ENCODE results near the gene FBH1.
A peak's percentile ranks its signal among the peaks of the same experiment; 100 is the strongest.
"Not testable (repeated sequence)": the region's sequence is repeated elsewhere in the genome, so short reads cannot be mapped to it uniquely, and the experiment has no call there.

Gene FBH1

GRCh38 chr10:5889624-5890451, at the start of gene FBH1, which contains the start of gene ANKRD16:
Gene FBH1, plus strand, starts transcription at chr10:5890243. Its CDS starts 103 bp downstream, at chr10:5890346.
Gene ANKRD16, minus strand, starts transcription at chr10:5889893. Its CDS starts 539 bp downstream, at chr10:5889354.
- peak; percentile 92 to 98 (median 95) for DNase-seq

DNA sequence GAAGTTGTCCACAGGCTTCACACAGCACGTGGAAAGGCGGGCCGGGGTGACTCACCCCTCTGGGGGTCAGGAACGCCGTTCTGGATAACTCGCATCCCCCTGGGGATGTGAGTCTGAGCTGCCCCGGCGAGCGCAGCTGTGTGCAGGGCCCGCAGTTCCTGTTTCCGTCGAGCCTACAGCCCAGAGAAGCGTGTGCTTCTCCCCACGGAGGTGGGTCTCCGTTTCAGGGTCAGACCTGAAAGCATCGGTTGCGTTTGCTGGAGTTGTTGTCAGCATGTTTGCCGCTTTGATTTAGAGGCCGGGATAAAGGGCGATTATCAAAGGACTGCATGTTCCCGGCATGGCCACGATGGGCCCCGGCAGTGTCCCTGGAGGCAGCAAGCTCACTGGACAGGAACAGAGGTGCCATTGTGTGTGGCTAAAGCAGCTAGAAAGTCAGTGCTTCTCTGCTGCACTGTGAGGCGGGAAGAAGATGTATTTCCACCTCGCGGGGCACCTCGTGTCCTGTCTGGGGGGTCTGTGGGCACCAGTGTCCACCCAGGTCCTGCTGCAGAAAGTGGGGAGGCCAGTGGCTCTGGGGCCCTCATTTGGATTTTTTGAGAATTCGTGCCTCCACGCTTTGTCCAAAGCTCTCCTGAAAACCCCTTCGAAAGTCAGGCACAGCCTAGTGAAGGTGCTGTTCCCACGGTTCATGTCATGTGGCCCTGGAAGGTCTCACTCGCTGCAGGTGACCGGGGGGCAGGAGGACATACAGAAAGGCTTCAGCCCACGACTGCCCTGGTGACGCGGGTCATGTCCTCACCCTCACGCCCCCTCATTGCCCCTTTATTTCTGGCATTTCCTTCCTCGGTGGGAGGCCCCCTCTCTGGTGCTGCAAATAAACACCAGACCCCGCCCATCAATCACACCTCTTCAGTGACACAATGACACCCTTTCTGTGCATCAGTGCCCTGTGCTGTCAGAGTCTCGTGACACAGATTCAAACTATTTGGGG, 49.4 kb upstream of the FBH1 start:
- no peak for DNase-seq

DNA sequence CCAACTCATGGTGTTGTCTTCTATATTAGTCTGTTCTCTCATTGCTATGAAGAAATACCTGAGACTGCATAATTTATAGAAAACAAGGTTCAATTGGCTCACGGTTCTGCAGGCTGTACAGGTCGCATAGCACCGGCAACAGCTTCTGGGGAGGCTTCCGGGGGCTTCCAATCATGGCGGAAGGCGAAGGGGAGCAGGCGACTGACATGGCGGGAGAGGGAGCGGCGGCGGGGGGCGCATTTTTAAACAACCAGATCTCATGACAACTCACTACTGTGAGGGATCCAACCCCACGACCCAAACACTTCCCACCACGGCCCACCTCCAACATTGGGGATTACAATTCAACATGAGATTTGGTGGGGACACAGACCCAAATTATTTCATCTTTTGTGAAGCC, 48.1 kb upstream of the FBH1 start:
- no peak for DNase-seq

DNA sequence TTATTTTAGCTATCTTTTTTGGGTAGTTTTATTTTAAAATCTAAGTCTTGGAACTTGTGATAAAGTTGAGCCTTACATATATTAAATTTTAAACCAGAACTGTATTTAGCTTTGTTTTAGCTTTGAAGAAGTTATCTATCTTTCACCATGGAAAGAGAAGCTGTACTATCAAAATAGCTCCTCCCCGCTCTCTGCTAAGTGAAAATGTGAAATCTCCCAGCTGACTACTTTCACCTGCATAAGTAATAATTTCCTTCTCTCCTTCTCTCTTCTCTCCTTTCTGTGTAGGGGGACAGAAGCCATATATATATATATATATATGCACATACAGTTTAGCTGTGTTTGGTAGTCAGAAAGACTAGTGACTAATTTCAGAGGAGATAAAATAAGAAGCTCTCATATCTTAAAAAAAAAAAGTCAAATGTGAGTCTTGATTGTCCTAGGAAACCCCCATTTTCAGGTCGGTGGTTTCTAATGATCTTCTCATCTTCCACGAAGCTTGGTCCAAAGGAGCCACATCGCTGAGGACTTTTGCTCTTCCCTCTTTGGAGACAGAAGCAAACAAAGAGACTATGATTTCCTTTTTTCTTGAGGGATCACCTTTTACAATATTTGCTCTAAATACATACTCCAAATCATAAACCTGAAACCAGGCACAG, 46.2 kb upstream of the FBH1 start:
- DNase-seq = no peak

GRCh38 chr10:5844345-5845055, 45.5 kb upstream of the FBH1 start:
- no peak for DNase-seq

- DNase-seq = not testable (repeated sequence)
Measured at GRCh38 chr10:5846667-5847066, 43.4 kb upstream of the FBH1 start.

- DNase-seq = no peak
Measured at GRCh38 chr10:5854131-5854475, 35.9 kb upstream of the FBH1 start.

GRCh38 chr10:5855979-5856700, 33.9 kb upstream of the FBH1 start:
- DNase-seq = no peak

DNA sequence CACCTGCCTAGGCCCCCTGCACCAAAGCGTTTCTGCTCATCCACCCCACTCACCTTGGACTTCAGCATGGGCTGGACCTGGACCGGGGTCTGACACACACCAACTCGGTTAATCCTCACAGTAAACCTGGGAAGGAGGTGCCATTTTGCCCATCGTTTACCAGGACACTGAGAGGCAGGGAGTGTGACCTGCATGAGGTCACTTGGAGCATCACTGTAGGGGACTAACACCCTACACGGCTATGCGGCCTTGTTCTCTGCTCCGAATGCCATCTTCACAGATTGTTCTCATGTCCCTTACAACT, 33.4 kb upstream of the FBH1 start:
- DNase-seq = no peak

DNA sequence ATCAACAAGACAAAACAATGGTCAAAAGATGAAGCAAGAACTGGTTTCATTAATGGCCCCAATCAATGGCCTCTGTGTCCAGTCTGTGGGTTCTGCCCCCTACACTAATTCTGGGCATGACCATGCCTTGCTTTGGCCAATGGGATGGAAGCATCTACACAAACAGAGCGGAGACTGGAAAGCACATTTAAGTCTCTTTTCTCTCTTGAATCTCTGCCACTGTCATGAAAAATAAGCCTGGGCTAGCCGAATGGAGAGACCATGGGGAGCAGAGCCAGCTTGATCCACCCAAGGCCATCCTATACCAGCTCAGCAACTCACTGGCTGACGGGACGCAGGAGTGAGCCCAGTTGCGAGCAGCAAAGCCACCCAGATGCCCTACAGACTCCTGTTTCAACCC, 31.2 kb upstream of the FBH1 start:
- DNase-seq = no peak

DNA sequence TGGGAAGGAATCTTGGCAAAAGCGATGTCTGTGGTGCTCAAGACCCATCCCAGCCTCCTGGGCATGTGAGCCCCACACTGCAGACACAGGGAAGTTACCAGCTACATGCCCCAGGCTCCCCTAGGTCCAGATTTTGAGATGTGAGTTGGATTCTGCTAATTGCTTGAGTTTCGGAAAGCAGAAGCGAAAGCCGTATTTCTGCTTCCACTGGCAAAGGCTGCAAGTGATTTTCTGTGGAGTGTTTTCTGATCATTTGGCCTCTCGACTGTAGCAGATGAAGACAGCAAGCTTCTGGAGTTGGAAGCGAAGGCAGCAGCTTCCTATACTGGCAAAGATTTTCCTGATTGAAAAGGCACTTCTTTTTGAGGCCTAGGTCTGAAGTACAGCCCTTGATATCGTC, 30.0 kb upstream of the FBH1 start:
- no peak for DNase-seq

- no peak for DNase-seq
Measured at GRCh38 chr10:5862360-5862961, 27.6 kb upstream of the FBH1 start.

GRCh38 chr10:5862981-5863685, 26.9 kb upstream of the FBH1 start:
- DNase-seq = not testable (repeated sequence)

GRCh38 chr10:5866451-5867081, 23.5 kb upstream of the FBH1 start:
- not testable (repeated sequence) for DNase-seq

GRCh38 chr10:5867091-5867615, 22.9 kb upstream of the FBH1 start:
- not testable (repeated sequence) for DNase-seq

GRCh38 chr10:5868383-5868782, 21.7 kb upstream of the FBH1 start:
- DNase-seq = not testable (repeated sequence)

DNA sequence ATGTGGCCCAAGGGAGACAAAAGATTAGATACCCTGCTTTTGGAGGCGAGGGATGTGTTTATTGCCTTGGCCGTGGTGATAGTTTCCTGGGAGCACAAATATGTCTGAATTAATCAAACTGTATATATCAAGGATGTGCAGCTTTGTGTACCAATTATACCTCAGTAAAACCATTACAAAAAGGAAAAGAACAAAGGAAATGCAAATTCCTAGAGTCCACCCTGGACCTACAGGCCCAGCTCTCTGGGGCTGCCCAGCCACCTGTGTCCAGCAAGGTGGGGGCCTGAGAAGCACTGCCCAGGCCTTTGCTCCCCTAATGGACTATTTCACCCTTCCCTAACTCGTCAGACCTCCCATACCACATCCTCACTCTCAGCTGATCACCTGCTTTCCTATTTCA, 20.9 kb upstream of the FBH1 start:
- DNase-seq = no peak

- no peak for DNase-seq
Measured at GRCh38 chr10:5871596-5871995, 18.4 kb upstream of the FBH1 start.

- DNase-seq = peak; percentile 27 to 77 (median 50)
Measured at GRCh38 chr10:5873515-5873995, 16.5 kb upstream of the FBH1 start.

Data from stimulated activated naive CD4-positive, alpha-beta T cell (primary cell).